NCI-H1105 treated with DMSO at 0.1 percent for 48 hours (cell line): ENCODE data around the gene FAM53B.

ENCODE experiments used
- DNase-seq: peaks from one replicate; lab custom pipeline; 2025; lab: John Stamatoyannopoulos, UW

The FAM53B gene

GRCh38 chr10:124677749-124678556, 66.2 kb downstream of the FAM53B start:
- DNase-seq: no peak

GRCh38 chr10:124677293-124677699, 66.9 kb downstream of the FAM53B start:
- no peak for DNase-seq

- DNase-seq: no peak
Measured at GRCh38 chr10:124676416-124677062, 67.6 kb downstream of the FAM53B start.

- DNase-seq: no peak
Measured at GRCh38 chr10:124675824-124676223, 68.4 kb downstream of the FAM53B start.

- DNase-seq: no peak
Measured at GRCh38 chr10:124675261-124675660, 68.9 kb downstream of the FAM53B start.

GRCh38 chr10:124674768-124675222, 69.4 kb downstream of the FAM53B start:
- no peak for DNase-seq

- no peak for DNase-seq
Measured at GRCh38 chr10:124672181-124672638, 72.0 kb downstream of the FAM53B start.

- no peak for DNase-seq
Measured at GRCh38 chr10:124671486-124672075, 72.6 kb downstream of the FAM53B start.

GRCh38 chr10:124670849-124671248, 73.3 kb downstream of the FAM53B start:
- no peak for DNase-seq

GRCh38 chr10:124669824-124670654, 74.1 kb downstream of the FAM53B start:
- no peak for DNase-seq

- no peak for DNase-seq
Measured at GRCh38 chr10:124669141-124669823, 74.9 kb downstream of the FAM53B start.

- DNase-seq: no peak
Measured at GRCh38 chr10:124668517-124669051, 75.6 kb downstream of the FAM53B start.

- no peak for DNase-seq
Measured at GRCh38 chr10:124667425-124668345, 76.5 kb downstream of the FAM53B start.

GRCh38 chr10:124666494-124666893, 77.7 kb downstream of the FAM53B start:
- DNase-seq: no peak

GRCh38 chr10:124665980-124666379, 78.2 kb downstream of the FAM53B start:
- no peak for DNase-seq

GRCh38 chr10:124665558-124665957, 78.6 kb downstream of the FAM53B start:
- DNase-seq: no peak

- DNase-seq: no peak
Measured at GRCh38 chr10:124665091-124665490, 79.1 kb downstream of the FAM53B start.

- DNase-seq: no peak
Measured at GRCh38 chr10:124663766-124664360, 80.3 kb downstream of the FAM53B start.

GRCh38 chr10:124663228-124663627, 81.0 kb downstream of the FAM53B start:
- no peak for DNase-seq
